ENCODE data around the gene CHST6. TPM values are rescaled to one million over a fixed set of nuclear protein-coding genes. Genes with fewer than 3 reads are reported as not detected.
"Not testable (repeated sequence)": the region's sequence is repeated elsewhere in the genome, so short reads cannot be mapped to it uniquely, and the experiment has no call there.

CHST6 gene
- total and polyA plus RNA-seq, 2 donors (not counting 1 experiment from before 2014, with no cell fraction given), result 0.17 TPM; not detected in 1

DNA sequence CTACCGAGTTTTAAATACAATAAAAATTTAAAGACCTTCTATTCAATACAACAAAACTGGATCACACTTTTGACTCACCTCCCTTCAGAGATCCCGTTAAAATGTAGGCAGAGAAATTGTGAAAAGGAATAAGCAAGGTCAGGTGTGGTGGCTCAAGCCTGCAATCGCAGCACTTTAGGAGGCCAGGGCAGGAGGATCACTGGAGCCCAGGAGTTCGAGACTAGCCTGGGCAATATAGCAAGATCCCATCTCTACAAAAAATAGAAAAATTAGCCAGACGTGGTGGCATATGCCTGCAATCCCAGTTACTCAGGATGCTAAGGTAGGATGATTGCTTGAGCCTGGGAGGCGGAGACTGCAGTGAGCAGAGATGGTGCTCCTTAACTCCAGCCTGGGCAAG is 23.9 kb upstream of the CHST6 start:
- Mint-ChIP-seq H3K27me3 (no peaks in the 10 kb centered on the region), H3K4me3 (no peak overlapping the region), H3K4me1 (peaks cover 12% of the 10 kb centered on the region), H3K27ac (no peak overlapping the region), H3K9me3 (ENCODE audit: insufficient read depth) (no peaks in the 10 kb centered on the region)
- TF ChIP-seq, protein P1, sequence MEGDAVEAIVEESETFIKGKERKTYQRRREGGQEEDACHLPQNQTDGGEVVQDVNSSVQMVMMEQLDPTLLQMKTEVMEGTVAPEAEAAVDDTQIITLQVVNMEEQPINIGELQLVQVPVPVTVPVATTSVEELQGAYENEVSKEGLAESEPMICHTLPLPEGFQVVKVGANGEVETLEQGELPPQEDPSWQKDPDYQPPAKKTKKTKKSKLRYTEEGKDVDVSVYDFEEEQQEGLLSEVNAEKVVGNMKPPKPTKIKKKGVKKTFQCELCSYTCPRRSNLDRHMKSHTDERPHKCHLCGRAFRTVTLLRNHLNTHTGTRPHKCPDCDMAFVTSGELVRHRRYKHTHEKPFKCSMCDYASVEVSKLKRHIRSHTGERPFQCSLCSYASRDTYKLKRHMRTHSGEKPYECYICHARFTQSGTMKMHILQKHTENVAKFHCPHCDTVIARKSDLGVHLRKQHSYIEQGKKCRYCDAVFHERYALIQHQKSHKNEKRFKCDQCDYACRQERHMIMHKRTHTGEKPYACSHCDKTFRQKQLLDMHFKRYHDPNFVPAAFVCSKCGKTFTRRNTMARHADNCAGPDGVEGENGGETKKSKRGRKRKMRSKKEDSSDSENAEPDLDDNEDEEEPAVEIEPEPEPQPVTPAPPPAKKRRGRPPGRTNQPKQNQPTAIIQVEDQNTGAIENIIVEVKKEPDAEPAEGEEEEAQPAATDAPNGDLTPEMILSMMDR (IDR thresholded peaks at IDR 0.05), result no peak
- WGBS (ENCODE audit: insufficient coverage), result 100% methylated on average over 2 of the region's 6 CpGs
- Histone ChIP-seq H3K4me2 (replicated peaks; ENCODE audit: low read depth, low read length, poor library complexity, severe bottlenecking) (no peak overlapping the region), H3K4me1 (ENCODE audit: control insufficient read depth in 2 of 2, insufficient read depth in 2 of 2, low read length in 2 of 2) (peaks cover 0 to 13% of the 10 kb centered on the region in 2 donors), H3K27me3 (replicated peaks in 1 of 4; ENCODE audit: control extremely low read depth in 1 of 4, control insufficient read depth in 3 of 4, insufficient read depth in 4 of 4, low read length in 3 of 4) (no peaks in the 10 kb centered on the region), H3K36me3 (replicated peaks in 1 of 2; ENCODE audit: control extremely low read depth in 1 of 2, control insufficient read depth in 1 of 2, extremely low read depth in 1 of 2, insufficient read depth in 2 of 2, low read length in 1 of 2) (no peaks in the 10 kb centered on the region), H3K9me3 (ENCODE audit: control extremely low read depth in 1 of 3, control insufficient read depth in 2 of 3, insufficient read depth in 1 of 3, low read length in 2 of 3) (no peaks in the 10 kb centered on the region), H3K4me3 (ENCODE audit: control extremely low read depth in 1 of 5, extremely low read depth in 1 of 5, insufficient read depth in 1 of 5, low read depth in 2 of 5, low read length in 4 of 5) (no peak overlapping the region), H4K20me1 (ENCODE audit: control insufficient read depth, insufficient read depth, low read length, poor library complexity, severe bottlenecking) (no peaks in the 10 kb centered on the region), H3K27ac (ENCODE audit: low read length in 2 of 2) (no peak overlapping the region), H2AFZ (ENCODE audit: insufficient read depth, low read depth, low read length, poor library complexity, severe bottlenecking) (no peak overlapping the region), H3K79me2 (ENCODE audit: control insufficient read depth, insufficient read depth, low read length) (no peaks in the 10 kb centered on the region), H3K9ac (ENCODE audit: low read length) (no peak overlapping the region)
- intact Hi-C loops (cut with micrococcal nuclease), result no loop called here
- ChIA-PET POLR2A (no interaction called here), CTCF (interaction anchor here (1.4 to 3.5 kb wide), 4 partner anchors 47 to 245 kb away, joined by 4 to 17 read pairs (median 12); partner anchors contain the start of genes KARS1 and TERF2IP)
- ATAC-seq (ENCODE audit: low read depth) (no peak), DNase-seq (no peak)

DNA sequence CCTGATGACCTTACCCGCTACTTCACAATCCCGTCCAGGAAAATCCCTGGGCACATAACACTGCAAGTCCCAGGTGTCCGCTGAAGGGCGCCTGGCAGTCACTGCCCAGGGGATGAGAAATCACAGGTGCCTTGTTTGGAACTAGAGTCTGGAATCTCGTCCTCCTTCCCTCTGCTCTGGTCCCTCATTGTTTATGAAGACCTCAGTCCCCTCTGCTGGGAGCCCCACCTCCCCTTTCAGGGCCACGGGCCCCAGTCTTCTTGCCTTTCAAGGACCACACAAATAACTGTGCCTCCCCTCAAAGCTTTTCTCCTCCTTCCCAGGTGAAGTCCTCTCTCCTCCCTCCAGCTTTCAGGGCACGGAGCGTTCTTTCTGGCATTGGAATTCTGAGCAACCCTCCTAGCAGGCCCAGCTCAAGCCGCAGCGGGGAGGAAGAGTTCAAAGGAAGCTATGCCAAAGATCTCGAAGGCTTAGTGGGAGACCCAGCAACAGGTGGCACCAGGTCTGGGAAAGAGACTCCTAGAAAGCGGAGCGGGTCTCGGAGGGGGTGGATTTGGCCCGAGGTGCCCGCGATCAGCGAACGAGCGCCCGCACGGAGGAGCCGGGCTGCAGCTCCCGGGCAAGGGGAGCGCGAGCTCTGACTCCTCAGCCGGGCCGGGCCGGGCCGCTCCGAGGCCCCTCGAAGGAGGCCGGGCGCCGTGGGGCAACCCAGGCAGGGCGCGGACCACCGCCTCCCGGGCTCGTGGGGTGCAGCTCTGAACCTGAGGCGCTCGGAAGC is 21.1 kb upstream of the CHST6 start:
- peak overlapping the region; percentile 28 for H3K27ac Mint-ChIP-seq
- H3K4me2 ChIP-seq (replicated peaks; ENCODE audit: low read depth, low read length, poor library complexity, severe bottlenecking), result peak overlapping the region; percentile 89
- H3K4me3 ChIP-seq (ENCODE audit: control extremely low read depth in 1 of 5, extremely low read depth in 1 of 5, insufficient read depth in 1 of 5, low read depth in 2 of 5, low read length in 4 of 5), result peak overlapping the region in 4 of 5 experiments; percentile 75 to 95 (median 91)
- peak overlapping the region; percentile 87 for H3K9ac ChIP-seq (ENCODE audit: low read length)
- peak overlapping the region; percentile 92 for H3K4me3 Mint-ChIP-seq
- peak overlapping the region in 1 of 2 donors; percentile 74 for H3K27ac ChIP-seq (ENCODE audit: low read length in 2 of 2)
- not testable (repeated sequence) for H3K27me3 Mint-ChIP-seq; H3K36me3 ChIP-seq (replicated peaks in 1 of 2; ENCODE audit: control extremely low read depth in 1 of 2, control insufficient read depth in 1 of 2, extremely low read depth in 1 of 2, insufficient read depth in 2 of 2, low read length in 1 of 2); H3K79me2 ChIP-seq (ENCODE audit: control insufficient read depth, insufficient read depth, low read length); H4K20me1 ChIP-seq (ENCODE audit: control insufficient read depth, insufficient read depth, low read length, poor library complexity, severe bottlenecking); H3K9me3 Mint-ChIP-seq (ENCODE audit: insufficient read depth); H3K9me3 ChIP-seq (ENCODE audit: control extremely low read depth in 1 of 3, control insufficient read depth in 2 of 3, insufficient read depth in 1 of 3, low read length in 2 of 3); H3K27me3 ChIP-seq (replicated peaks in 1 of 4; ENCODE audit: control extremely low read depth in 1 of 4, control insufficient read depth in 3 of 4, insufficient read depth in 4 of 4, low read length in 3 of 4)
- peaks cover 0 to 13% of the 10 kb centered on the region in 2 donors for H3K4me1 ChIP-seq (ENCODE audit: control insufficient read depth in 2 of 2, insufficient read depth in 2 of 2, low read length in 2 of 2)
- 4% methylated on average over 35 of the region's 42 CpGs for WGBS (ENCODE audit: insufficient coverage)
- intact Hi-C loops (cut with micrococcal nuclease), result loop anchor here (2.0 kb wide), 2 partner anchors 368 to 1674 kb away; partner anchors contain the start of genes MON1B and ZFP1
- ChIA-PET POLR2A (interaction anchor here (0.8 to 1.6 kb wide), 7 partner anchors 30 to 248 kb away, joined by 3 to 7 read pairs (median 4); partner anchors contain the start of genes ADAT1, CFDP1, KARS1 and TERF2IP), CTCF (interaction anchor here (0.9 to 3.2 kb wide), 22 partner anchors 8 to 250 kb away, joined by 3 to 16 read pairs (median 8); partner anchors contain the start of genes ADAT1, CFDP1, KARS1 and TERF2IP)
- DNase-seq (peak; percentile 65), ATAC-seq (ENCODE audit: low read depth) (peak; percentile 5)
- peaks cover 12% of the 10 kb centered on the region for H3K4me1 Mint-ChIP-seq
- peak overlapping the region; percentile 95 for H2AFZ ChIP-seq (ENCODE audit: insufficient read depth, low read depth, low read length, poor library complexity, severe bottlenecking)

Measured in B cell (primary cell).